HT-29 (cell line): Measurements from ENCODE around the gene MBOAT7. TPM values are rescaled to one million over a fixed set of nuclear protein-coding genes. Genes with fewer than 3 reads are reported as not detected.

Source experiments
- DNase-seq: peaks from one replicate; pipeline ENCODE4 v3.0.0-alpha.2; 2015; ENCODE audit warnings: low spot score
- total RNA-seq: library from RNA; depleted of rRNA; stranded (reverse); fragments of >200 nt; shearing (Covaris generic); gene quantifications from 2 replicates; pipeline ENCODE4 v1.2.3, GENCODE V29; 2014

The MBOAT7 gene
- total RNA-seq, 1 experiment from 2014 or later: 285 TPM

DNA sequence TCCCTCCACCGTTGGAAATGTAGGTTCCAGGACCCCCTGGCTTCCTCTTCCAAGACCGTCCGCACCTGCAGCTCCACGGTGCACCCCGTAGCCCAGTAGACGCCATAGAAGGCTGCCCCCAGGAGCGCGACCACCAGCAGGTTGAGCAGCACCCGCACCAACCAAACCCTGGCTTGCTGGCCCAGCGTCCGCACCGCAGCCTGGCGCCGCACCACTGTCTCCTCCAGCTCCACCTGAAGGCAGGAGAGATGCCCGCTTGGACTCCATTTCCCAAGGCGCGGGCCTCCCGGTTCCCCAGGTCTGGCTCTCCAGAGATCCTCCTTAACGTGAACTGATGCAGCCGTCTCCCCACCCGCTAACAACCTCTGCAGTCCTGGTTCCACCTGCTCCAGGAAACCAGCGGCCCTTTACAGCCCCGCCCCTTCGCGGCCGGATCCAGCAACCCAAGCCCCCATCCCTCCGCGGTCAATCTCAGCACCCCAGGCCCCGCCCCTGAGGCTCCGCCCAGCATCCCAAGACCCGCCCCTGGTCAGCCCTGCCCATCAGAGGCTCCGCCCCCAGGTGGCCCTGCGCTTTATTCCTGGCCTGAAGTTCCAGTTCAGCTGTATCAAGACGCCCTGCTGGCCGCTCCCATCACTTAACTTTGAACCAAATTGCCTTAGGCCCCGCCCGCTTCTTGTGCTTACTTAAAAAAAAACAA, 24.9 kb downstream of the MBOAT7 start:
- peak; percentile 95 for DNase-seq

DNA sequence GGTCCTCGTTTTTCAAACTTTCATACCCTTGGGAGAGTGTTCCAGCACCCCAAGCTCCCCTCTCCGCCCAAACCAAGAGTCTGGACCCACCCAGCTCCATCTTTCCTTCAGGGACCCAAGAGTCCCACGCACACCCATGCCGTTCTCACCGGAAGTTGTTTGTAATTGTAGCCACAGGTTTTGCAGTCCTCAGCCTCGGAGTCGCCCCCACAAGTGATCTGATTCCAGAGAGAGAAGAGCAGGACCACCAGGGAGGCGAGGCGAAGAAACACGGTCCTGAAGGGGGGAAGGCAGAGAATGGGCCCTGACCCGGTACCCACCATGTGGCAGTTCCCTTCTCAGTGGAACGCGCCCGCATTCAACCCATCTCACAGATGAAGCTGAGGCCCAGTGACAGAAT, 26.5 kb downstream of the MBOAT7 start:
- no peak for DNase-seq

DNA sequence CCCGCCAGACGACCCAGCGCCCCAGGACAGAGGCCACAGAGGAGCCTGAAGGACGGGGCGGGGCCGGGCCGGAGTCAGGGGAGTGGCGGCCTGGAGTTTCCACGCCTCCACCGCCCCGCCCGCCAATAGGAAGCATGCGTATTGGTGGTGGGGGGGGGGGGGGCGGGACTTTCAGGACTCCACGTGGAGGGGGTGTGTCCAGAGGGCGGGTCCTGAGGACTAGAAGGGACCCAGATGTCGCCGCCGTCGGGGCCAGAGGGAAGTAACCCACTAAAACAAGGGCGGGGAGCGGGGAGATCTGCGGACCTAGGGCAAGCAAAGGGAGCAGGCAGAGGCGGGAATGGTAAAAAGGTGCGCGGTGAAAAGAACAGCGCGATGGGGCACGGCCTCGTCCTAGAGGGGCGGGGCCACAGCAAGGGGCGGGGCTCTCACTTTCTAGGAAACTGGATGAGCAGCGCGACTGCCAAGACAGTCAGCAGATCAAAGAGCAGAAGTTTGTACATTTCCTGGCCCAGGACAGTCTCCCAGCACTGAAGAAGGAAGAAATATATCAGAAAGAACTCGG, 27.1 kb downstream of the MBOAT7 start:
- DNase-seq: peak; percentile 95

DNA sequence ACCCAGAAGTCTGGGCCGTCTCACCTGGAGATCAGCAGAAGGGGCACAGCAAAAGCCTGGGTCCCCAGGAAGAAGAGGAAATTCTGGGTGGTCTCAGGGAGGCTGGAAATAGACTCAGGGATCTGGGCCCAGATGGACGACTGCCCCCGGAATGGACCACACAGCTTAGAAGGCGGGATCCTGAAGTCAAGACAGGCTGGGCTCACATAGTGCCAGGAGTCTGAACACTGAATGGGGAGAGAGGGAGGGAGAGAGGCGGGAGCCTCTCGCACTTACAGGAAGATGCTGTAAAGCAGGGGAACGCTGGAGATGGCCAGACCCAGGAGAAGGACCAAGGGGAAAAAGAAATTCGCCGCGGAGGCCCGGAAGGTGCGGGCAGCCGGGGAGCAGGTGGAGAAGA, 28.5 kb downstream of the MBOAT7 start:
- DNase-seq: no peak

DNA sequence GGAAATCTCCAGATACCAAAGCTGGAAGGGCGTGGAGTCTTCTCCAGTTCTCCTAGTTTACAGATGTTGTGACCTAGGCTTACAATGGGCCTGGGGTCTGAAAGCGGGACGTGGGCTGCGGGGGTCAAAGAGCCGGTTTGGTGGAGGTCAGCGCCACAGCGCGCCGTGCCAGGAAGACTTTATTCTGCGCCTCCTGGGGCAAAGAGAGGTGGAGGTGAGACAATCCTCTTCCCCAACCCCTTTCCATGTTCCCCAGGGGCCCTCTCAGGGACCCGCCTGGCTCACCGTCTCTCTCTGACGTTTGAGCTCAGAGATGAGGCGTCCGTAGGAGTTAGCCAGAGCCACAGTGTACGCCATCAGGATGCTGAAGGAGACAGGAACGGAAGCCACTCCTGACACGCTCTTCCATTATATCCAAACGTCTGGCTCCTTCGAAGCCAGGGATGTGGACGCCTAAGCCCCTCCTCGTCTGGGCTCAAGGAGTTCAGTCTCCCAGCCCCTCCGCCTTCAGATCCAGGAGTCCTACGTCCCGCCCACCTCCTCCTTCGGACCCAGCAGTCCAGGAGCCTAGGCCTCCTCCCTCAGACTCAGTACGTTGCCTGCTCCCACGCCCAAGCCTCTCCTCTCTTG, 29.1 kb downstream of the MBOAT7 start:
- peak; percentile 71 for DNase-seq

DNA sequence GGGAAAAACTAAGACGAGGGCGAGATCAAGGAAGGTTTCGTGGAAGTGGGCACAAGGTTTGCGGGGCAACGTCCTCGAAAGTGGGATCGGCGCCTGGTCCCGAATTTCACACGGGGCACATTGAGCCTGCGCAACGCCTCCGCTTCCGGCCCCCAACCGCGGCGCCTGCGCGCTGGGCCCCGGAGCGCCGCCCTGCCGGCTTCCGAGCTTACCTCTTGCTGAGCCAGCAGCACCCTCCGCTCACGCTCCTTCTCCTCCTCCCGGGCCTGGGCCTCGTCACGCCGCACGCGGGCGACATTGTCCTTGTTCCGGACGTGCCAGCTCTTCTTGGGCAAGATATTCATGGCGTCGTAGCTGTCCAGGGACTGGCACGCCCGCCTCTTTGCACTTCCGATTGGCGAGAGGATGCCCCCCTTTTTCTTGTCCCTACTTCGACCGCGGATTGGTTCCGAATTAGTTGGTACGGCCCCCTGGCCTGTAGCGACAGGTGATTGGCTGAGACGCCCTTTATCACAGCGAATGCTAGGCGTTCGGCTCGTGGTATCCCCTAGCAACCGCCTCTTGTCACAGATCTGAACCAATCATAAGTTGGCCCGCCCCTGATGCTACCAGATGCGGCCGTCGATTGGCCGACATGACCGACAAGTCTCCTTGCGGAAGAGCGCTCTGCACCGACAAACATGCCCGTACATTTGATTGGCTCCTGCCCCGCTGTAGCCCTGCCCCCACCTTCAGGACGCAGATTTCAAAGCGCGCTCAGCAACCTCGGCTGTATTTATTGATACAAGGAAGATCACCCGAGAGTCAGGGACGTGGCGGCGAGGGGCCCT, 29.8 kb downstream of the MBOAT7 start, which contains the start of gene LENG1:
Gene LENG1 (minus strand): TSS at position 370 of the 830 bp plus-strand sequence. CDS start 26 bp downstream, at position 344.
- peak; percentile 100 for DNase-seq

DNA sequence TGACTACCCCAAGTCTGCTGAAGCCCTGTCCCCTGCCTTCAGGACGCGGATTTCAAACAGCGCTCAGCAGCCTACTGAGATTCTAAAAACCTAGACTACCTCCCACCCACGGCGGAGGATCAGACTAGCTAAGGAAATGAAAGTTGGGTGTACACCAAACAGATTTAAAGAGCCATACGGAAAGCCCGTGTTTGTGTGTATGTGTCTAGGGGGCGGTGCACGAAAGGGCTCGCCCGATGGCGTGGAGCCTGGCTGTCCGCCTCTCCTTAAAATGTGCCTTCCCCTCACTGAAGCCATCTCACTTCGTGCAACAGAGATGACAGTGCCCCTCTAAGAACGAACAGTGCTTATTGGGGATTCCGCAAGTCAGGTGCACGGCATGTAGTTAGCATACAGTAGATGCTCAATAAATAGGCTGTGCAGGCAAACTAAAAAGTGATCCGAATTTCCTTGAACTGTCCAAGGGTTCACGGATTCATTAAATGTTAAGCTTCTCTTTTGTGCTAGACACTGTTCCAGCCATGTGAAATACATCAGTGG, 30.5 kb downstream of the MBOAT7 start:
- no peak for DNase-seq

DNA sequence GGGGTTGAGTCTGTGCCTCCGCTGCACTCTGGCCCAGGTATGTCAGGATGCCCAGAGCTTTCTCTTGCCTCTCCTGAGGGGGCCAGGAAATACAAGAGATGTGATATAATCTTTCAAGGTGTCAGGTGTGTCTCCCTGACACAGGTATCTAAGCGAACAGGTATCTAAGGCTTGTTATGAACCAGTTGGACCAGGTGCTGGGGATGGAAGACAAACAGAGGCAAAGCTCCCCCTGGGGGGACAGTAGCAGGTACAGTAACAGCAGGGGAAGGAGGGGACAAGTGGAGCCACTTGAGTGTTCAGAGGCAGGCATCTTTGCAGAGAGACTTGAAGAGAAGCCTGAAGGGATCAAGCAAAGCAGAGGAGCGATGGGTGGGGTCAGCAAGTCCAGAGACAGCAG, 32.4 kb downstream of the MBOAT7 start:
- DNase-seq: no peak

DNA sequence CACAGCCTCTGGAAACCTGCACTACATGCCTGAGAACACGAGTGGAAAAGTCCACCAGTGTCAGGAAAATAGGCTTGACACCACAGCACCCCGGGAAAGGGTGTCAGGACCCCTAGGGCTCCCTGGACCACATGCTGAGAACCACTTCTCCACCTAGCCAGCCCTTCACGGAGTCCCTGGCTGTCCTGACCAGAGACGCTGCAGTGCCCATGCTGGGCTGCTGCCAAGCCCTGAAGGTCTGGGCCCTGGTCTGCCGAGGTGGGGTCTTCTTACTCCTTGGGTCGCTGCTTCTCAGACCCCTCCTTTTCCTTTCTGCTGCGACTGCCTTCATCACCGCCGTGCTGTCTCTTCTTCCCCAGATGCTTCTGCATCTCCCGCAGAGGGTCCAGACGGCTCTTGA, 32.9 kb downstream of the MBOAT7 start:
- peak; percentile 1 for DNase-seq

DNA sequence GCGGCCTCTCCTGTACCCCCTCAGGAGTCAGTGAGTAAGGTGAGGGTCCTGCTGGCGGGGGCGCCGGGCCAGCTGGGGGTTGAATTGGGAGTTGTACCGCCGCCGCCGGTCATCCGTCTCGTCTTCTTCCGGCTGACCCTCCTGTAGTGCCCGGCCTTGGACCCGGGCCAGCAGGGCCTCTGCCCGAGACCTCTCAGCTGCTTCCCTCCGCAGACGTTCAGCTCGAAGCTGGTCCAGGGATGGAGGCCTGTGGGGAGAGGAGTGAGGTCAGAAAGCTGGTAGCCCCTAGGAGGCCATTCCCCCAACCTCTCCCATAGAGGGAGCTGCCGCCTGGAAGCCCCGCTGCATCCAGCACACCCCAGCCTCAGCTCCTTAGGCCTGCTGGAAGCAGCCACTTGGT, 33.7 kb downstream of the MBOAT7 start:
- no peak for DNase-seq

DNA sequence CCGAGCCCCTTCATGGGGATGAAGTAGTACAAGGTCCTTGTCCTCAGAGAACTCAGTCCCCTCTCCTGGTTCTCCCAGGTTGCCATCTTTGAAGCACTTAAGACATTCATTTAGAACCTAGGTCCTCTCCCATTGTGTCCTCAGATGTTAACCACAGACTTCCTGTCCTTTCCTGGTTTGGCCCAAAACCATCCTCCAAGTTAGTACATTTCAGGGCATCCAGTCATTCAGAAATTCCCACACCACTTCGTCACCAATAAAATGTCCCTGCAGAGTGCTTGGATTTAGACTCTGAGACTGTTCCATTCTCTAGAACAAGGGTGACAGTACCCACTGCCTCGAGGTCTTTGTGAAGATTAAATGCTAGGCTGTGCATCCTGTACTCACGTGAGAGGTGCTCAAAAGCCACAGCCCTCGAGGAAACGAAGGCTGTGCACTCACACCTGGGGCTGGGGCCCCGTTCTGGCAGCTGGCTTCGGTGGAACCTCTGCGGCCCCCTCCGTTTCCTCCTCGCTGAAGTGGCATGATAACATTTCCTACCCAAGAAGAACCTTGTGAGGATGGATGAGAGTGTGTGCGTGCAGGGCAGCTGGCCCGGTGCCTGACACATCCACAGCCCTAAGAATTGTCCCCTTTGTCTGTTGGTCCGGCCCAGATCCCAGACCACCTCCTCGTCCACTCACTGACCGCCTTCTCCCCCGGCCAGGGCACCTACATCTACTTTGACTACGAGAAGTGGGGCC, 34.6 kb downstream of the MBOAT7 start:
- no peak for DNase-seq

DNA sequence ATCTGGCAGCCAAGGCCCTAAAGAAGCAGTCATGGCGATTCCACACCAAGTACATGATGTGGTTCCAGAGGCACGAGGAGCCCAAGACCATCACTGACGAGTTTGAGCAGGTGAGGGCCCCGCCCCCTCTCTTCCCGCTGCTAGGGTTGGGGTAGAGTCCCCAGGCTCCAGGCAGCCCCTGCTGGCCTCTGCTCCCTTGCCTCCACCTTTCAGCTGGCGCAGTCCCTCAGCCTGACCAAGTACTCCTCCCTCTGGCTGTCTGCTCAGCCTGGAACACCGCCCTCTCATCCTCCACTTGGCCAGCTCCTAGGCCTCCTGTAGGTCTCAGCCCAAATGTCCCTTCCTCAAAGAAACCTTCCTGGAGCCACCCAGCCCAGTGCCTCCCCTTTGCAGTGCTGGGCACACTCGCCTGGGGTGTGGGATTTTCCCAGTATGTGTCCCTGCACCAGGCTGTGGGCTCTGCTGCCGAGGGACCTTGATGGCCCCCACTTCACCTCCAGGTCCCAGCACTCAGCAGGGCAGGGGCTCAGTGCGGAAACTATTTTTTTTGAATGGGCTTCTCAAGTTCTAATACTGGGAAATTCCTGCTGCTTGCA, 35.6 kb downstream of the MBOAT7 start:
- no peak for DNase-seq

DNA sequence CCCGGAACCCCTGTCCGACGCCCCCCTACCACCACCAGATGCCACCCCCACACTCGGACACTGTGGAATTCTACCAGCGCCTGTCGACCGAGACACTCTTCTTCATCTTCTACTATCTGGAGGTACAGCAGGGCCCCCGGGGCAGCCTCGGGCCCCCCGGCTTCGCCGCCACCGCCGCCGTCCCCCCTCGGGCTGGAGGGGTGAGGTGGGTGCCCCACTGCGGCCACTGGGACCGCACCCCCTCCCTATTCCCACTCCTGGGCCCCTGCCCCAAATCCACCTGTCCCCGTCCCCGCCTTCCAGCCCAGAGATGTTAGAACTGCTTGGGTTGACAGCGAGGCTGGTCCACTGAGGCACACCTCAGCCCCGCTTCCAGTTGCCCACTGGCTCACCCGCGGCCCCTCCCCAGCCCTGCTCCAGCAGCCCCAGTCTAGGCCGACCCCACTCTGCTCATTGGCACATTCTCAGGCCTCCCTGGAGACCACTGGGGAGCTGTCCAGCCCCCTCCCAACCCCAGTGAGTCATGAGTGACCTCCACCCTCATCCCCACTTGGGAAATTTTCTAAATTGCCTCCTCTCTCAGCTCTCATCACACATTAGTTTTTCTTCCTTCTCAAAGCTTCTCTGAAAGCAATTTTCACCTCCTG, 36.4 kb downstream of the MBOAT7 start:
- DNase-seq: no peak

DNA sequence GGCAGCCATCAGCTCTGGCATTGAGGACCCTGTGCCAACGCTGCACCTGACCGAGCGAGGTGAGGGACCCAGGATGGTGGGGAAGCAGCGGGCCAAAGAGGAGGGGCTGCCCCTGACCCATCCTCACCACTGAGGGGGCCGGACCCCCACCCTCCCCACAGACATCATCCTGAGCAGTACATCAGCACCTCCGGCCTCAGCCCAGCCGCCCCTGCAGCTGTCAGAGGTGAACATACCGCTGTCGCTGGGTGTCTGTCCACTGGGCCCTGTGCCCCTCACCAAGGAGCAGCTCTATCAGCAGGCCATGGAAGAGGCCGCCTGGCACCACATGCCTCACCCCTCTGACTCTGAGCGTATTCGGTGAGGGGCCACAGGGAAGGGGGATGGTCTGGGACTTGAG, 37.1 kb downstream of the MBOAT7 start:
- DNase-seq: no peak

DNA sequence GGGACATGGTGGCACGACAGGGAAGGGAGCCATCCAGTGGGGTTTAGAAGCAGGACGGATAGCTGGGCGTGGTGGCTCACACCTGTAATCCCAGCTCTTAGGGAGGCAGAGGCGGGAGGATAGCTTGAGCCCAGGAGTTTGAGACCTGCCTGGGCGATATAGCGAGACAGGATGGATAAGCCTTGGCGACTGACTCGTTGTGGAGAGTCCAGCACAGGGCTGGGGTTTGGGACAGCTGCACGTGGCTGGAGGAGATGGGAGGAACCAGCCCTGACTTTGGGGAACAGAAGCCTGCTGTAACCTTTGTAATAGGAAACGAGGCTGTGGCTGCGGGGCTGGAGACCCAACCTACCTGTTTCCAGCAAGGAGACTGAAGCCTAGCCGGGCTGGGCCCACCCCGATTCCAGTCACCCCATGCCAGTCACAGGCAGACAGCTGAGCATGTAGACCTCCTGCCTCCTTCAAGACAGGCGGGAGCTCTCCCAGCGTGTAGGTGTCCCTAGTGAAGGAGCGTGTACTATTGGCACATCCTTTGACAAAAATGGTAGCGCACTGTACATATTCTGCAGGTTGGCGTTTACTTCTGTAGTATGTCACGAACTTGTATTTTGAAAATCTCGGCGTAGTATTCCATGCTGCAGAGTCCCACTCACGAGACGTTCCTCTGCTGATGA, 37.9 kb downstream of the MBOAT7 start:
- DNase-seq: no peak

DNA sequence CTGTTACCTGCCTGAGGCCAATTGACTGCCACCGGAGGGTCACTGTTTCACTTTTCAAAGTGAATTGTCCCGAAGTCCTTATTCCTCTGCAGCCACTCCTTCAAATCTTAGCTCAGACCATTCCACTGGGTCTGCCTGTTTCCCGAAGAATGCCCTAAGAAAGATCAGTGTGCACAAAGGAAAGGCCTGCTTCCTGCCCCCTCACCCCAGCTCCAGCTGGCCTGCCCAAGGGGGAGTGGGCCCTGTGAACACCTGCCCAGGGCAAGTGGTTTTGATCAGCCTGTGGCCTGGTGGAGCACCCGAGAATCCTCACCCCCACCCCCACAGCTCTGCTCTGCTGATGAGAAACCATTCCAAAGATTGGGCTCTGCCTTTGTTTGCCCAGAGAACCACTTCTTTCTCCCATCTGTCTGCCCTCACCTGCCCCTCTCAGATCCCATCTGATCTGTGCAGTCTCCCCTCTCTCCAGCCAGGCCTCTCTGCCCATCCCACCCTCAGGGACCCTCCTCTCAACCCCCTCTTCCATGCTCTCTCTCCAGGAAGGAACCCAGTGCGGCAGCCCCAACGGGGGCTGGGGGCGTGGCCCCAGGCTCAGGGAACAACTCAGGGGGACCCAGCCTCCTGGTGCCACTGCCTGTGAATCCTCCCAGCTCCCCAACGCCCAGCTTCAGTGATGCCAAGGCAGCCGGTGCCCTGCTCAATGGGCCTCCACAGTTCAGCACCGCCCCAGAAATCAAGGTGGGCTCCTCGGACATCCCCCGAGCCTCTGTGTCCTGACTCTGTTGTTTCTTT, 40.2 kb downstream of the MBOAT7 start:
- DNase-seq: no peak

DNA sequence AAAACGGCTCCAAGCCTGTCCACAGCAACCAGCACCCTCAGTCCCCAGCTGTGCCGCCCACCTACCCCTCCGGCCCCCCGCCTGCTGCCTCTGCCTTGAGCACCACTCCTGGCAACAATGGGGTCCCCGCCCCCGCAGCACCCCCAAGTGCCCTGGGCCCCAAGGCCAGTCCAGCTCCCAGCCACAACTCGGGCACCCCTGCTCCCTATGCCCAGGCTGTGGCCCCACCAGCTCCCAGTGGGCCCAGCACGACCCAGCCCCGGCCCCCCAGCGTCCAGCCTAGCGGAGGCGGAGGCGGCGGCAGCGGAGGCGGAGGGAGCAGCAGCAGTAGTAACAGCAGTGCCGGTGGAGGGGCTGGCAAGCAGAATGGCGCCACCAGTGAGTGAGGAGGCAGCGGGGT, 41.2 kb downstream of the MBOAT7 start:
- no peak for DNase-seq

DNA sequence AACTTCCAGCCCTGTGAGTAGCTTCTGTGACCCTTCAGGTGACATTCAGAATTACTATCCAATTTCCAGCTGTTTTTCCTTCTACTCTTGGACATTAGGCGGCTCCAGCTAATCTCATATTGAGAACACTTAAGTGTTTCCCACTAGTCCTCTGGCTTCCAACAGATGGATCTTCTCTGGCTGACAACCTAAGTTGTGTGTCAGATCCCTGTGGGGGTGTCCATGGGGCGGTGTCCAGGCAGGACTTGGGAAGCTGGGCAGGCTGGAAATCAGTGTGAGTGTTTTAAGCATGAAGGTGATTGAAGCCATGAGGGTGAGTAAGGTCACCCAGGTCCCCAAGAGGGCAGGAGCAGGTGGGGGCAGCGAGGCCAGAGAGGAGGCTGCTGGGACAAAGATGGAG, 41.7 kb downstream of the MBOAT7 start:
- DNase-seq: no peak
